Neural cell (in vitro differentiated cells): ENCODE results near the gene NOC2L. TPM values are rescaled to one million over a fixed set of nuclear protein-coding genes. Genes with fewer than 3 reads are reported as not detected.

ENCODE experiments used
- H2AFZ ChIP-seq: fragments of 200-600, 300-800 bp; sonication (generic), shearing (Covaris generic); 2 replicates; pipeline ENCODE4 v1.6.0; 2014; ENCODE audit warnings: low read depth, mild to moderate bottlenecking, antibody characterized with exemption, low read length, moderate library complexity
- H3F3A ChIP-seq: fragments of 200-600 bp; shearing (Covaris generic); 2 replicates; pipeline ENCODE4 v1.6.1; 2016; ENCODE audit warnings: mild to moderate bottlenecking, moderate library complexity, mixed read lengths, antibody characterized with exemption, low read length; ENCODE audit not compliant: insufficient read depth, poor library complexity, severe bottlenecking
- H3K27ac ChIP-seq: fragments of 200-600, 300-800 bp; sonication (generic), shearing (Covaris generic); 2 replicates; pipeline ENCODE4 v1.5.1; 2014; ENCODE audit warnings: mild to moderate bottlenecking, low read length, moderate library complexity
- H3K27me3 ChIP-seq: fragments of 300-800, 200-600 bp; sonication (generic), shearing (Covaris generic); 2 replicates; pipeline ENCODE4 v1.6.0; 2014; ENCODE audit warnings: mild to moderate bottlenecking, low read depth, low read length, moderate library complexity; ENCODE audit not compliant: insufficient read depth
- H3K36me3 ChIP-seq: fragments of 300-800, 200-600 bp; sonication (generic), shearing (Covaris generic); 2 replicates; pipeline ENCODE4 v1.5.1; 2014; ENCODE audit warnings: mild to moderate bottlenecking, antibody characterized with exemption, low read length, moderate library complexity; ENCODE audit not compliant: insufficient read depth
- H3K4me2 ChIP-seq: fragments of 300-800, 200-600 bp; sonication (generic), shearing (Covaris generic); 2 replicates; pipeline ENCODE4 v1.6.0; 2014; ENCODE audit warnings: mild to moderate bottlenecking, low read length
- H3K4me3 ChIP-seq: fragments of 300-800, 200-600 bp; sonication (generic), shearing (Covaris generic); 2 replicates; pipeline ENCODE4 v1.5.1; 2014; ENCODE audit warnings: mild to moderate bottlenecking, low read length, moderate library complexity
- H3K79me2 ChIP-seq: fragments of 200-600 bp; shearing (Covaris generic); replicated peaks from 2 replicates; pipeline ENCODE4 v1.6.0; 2014; ENCODE audit warnings: mild to moderate bottlenecking, low read length, moderate library complexity; ENCODE audit not compliant: insufficient read depth
- H3K9ac ChIP-seq: fragments of 300-800, 200-600 bp; sonication (generic), shearing (Covaris generic); 2 replicates; pipeline ENCODE4 v1.6.1; 2016; ENCODE audit warnings: mild to moderate bottlenecking, low read length, mixed read lengths
- H3K9me2 ChIP-seq: fragments of 200-600 bp; shearing (Covaris generic); 2 replicates; pipeline ENCODE4 v1.6.1; 2016; ENCODE audit warnings: mild to moderate bottlenecking, low read length, mixed read lengths; ENCODE audit not compliant: insufficient read depth
- H3K9me3 ChIP-seq: fragments of 200-600, 300-800 bp; sonication (generic), shearing (Covaris generic); 2 replicates; pipeline ENCODE4 v1.6.1; 2016; ENCODE audit warnings: mild to moderate bottlenecking, mixed run types, low read length, moderate library complexity, mixed read lengths
- H4K20me1 ChIP-seq: fragments of 200-600 bp; shearing (Covaris generic); 2 replicates; pipeline ENCODE4 v1.6.1; 2016; ENCODE audit warnings: mild to moderate bottlenecking, mixed run types; ENCODE audit not compliant: insufficient read depth
- EP300 ChIP-seq: fragments of 450-650 bp; conservative IDR thresholded peaks from 2 replicates; pipeline ENCODE4 v1.6.1; 2014; ENCODE audit warnings: antibody characterized with exemption, mild to moderate bottlenecking, moderate library complexity; ENCODE audit not compliant: poor library complexity, severe bottlenecking
- EZH2 ChIP-seq: fragments of 200-600, 300-800 bp; shearing (Covaris generic), sonication (generic); IDR thresholded peaks from 2 replicates; pipeline ENCODE4 v1.6.1; 2014; ENCODE audit warnings: antibody characterized with exemption, low read length, borderline replicate concordance, mild to moderate bottlenecking; ENCODE audit not compliant: insufficient read depth, poor library complexity, severe bottlenecking
- MXI1 ChIP-seq: fragments of 450-650 bp; conservative IDR thresholded peaks from 2 replicates; pipeline ENCODE4 v1.6.1; 2014; ENCODE audit warnings: antibody characterized with exemption, mild to moderate bottlenecking; ENCODE audit not compliant: poor library complexity, severe bottlenecking
- POLR2AphosphoS5 ChIP-seq: IDR thresholded peaks from 2 replicates; pipeline ENCODE4 v1.6.1; 2012
- RAD21 ChIP-seq: fragments of 450-650 bp; conservative IDR thresholded peaks from 2 replicates; pipeline ENCODE4 v1.6.1; 2014; ENCODE audit warnings: antibody characterized with exemption, mild to moderate bottlenecking, moderate library complexity
- SMC3 ChIP-seq: fragments of 450-650 bp; conservative IDR thresholded peaks from 2 replicates; pipeline ENCODE4 v1.6.1; 2014; ENCODE audit warnings: antibody characterized with exemption, mild to moderate bottlenecking, moderate library complexity; ENCODE audit not compliant: poor library complexity
- TAF1 ChIP-seq: IDR thresholded peaks from 2 replicates; pipeline ENCODE4 v1.6.1; 2012; ENCODE audit warnings: low read depth
- polyA plus RNA-seq: library from polyadenylated mRNA; depleted of rRNA; stranded (reverse); fragments of >200 nt; gene quantifications from 2 replicates; pipeline ENCODE4 v1.2.3, GENCODE V29; 2014
- TF ChIP-seq, protein P1 (sequence below): IDR thresholded peaks from 2 replicates; pipeline ENCODE4 v1.6.1; 2012; ENCODE audit warnings: borderline replicate concordance
- TF ChIP-seq, protein P2 (sequence below): fragments of 450-650 bp; IDR thresholded peaks from 2 replicates; pipeline ENCODE4 v1.5.1; 2014; ENCODE audit warnings: antibody characterized with exemption, mild to moderate bottlenecking, moderate library complexity; ENCODE audit not compliant: poor library complexity, severe bottlenecking

NOC2L gene
- polyA plus RNA-seq, 1 donor from 2014 or later = 77.2 TPM

DNA sequence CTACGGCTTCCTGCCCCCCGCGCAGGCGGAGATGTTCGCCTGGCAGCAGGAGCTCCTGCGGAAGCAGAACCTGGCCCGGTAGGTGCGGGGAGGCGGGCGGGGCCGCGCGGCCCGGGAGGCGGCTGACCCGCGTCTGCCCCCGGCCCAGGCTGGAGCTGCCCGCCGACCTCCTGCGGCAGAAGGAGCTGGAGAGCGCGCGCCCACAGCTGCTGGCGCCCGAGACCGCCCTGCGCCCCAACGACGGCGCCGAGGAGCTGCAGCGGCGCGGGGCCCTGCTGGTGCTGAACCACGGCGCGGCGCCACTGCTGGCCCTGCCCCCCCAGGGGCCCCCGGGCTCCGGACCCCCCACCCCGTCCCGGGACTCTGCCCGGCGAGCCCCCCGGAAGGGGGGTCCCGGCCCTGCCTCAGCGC is 16.6 kb downstream of the NOC2L start:
- H3K27ac ChIP-seq = no peak overlapping the region
- peak overlapping the region; percentile 61 for H3K4me3 ChIP-seq
- H3K9me2 ChIP-seq = no peaks in the 10 kb centered on the region
- H3K79me2 ChIP-seq = no peaks in the 10 kb centered on the region
- no peaks in the 10 kb centered on the region for H3K36me3 ChIP-seq
- no peaks in the 10 kb centered on the region for H3K9me3 ChIP-seq
- H3K9ac ChIP-seq = peak overlapping the region; percentile 36
- no peaks in the 10 kb centered on the region for H4K20me1 ChIP-seq
- peaks cover 43% of the 10 kb centered on the region for H3K27me3 ChIP-seq
- H3K4me2 ChIP-seq = no peak overlapping the region
- TF ChIP-seq SMC3 (no peak), RAD21 (no peak), TAF1 (no peak), POLR2AphosphoS5 (no peak), EZH2 (no peak), MXI1 (no peak), EP300 (no peak)
- TF ChIP-seq, protein P1, sequence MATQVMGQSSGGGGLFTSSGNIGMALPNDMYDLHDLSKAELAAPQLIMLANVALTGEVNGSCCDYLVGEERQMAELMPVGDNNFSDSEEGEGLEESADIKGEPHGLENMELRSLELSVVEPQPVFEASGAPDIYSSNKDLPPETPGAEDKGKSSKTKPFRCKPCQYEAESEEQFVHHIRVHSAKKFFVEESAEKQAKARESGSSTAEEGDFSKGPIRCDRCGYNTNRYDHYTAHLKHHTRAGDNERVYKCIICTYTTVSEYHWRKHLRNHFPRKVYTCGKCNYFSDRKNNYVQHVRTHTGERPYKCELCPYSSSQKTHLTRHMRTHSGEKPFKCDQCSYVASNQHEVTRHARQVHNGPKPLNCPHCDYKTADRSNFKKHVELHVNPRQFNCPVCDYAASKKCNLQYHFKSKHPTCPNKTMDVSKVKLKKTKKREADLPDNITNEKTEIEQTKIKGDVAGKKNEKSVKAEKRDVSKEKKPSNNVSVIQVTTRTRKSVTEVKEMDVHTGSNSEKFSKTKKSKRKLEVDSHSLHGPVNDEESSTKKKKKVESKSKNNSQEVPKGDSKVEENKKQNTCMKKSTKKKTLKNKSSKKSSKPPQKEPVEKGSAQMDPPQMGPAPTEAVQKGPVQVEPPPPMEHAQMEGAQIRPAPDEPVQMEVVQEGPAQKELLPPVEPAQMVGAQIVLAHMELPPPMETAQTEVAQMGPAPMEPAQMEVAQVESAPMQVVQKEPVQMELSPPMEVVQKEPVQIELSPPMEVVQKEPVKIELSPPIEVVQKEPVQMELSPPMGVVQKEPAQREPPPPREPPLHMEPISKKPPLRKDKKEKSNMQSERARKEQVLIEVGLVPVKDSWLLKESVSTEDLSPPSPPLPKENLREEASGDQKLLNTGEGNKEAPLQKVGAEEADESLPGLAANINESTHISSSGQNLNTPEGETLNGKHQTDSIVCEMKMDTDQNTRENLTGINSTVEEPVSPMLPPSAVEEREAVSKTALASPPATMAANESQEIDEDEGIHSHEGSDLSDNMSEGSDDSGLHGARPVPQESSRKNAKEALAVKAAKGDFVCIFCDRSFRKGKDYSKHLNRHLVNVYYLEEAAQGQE = no peak
- TF ChIP-seq, protein P2, sequence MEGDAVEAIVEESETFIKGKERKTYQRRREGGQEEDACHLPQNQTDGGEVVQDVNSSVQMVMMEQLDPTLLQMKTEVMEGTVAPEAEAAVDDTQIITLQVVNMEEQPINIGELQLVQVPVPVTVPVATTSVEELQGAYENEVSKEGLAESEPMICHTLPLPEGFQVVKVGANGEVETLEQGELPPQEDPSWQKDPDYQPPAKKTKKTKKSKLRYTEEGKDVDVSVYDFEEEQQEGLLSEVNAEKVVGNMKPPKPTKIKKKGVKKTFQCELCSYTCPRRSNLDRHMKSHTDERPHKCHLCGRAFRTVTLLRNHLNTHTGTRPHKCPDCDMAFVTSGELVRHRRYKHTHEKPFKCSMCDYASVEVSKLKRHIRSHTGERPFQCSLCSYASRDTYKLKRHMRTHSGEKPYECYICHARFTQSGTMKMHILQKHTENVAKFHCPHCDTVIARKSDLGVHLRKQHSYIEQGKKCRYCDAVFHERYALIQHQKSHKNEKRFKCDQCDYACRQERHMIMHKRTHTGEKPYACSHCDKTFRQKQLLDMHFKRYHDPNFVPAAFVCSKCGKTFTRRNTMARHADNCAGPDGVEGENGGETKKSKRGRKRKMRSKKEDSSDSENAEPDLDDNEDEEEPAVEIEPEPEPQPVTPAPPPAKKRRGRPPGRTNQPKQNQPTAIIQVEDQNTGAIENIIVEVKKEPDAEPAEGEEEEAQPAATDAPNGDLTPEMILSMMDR = no peak
- H2AFZ ChIP-seq = no peak overlapping the region
- no peaks in the 10 kb centered on the region for H3F3A ChIP-seq

DNA sequence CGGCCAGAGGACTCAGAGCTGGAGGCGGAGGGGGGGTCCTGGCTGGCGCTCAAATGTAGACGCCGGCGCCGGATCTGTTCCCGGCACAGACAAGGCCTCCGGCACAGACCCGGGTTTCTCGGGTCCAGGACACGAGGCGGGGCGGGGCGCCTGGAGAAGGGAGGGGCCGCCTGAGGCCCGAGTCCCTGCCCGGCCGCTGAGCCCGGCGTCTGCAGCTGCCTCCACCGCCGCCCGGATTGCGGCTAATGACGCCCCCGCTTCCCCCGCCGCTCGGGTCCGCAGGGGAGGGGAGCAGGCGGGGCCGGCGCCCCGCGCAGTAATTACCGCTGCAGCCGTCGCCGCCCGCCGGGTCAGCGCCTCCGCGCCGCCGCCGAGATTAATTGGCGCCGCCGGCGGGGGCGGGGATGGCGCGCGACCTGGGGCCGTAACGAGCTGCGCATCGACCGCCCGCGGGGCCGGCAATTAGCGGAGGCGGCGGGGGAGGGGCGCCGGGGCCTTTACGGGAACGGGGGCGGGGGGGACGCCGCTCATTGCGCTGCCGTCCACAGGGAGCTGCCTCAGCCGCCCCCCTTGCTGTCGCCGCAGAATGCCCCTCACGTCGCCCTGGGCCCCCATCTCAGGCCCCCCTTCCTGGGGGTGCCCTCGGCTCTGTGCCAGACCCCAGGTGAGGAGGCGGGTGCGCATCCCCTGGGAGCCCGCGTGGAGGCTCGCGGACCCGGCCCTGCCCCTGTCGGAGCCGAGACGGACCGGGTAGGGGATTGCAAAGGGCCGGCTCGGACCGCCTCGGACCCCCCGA is 17.3 kb downstream of the NOC2L start:
- Histone ChIP-seq H3F3A (no peaks in the 10 kb centered on the region), H3K27me3 (peaks cover 44% of the 10 kb centered on the region), H3K79me2 (no peaks in the 10 kb centered on the region), H3K4me3 (peak overlapping the region; percentile 61), H3K4me2 (no peak overlapping the region), H3K9ac (peak overlapping the region; percentile 38), H4K20me1 (no peaks in the 10 kb centered on the region), H3K9me3 (no peaks in the 10 kb centered on the region), H3K27ac (no peak overlapping the region), H3K9me2 (no peaks in the 10 kb centered on the region), H3K36me3 (no peaks in the 10 kb centered on the region), H2AFZ (no peak overlapping the region)
- TF ChIP-seq, protein P1 = no peak
- TF ChIP-seq EP300 (peak; percentile 16), TAF1 (no peak), MXI1 (no peak), SMC3 (no peak), EZH2 (peak; percentile 67)
- TF ChIP-seq, protein P2 = no peak
